ENCODE results near the gene ZNF326.

DNA sequence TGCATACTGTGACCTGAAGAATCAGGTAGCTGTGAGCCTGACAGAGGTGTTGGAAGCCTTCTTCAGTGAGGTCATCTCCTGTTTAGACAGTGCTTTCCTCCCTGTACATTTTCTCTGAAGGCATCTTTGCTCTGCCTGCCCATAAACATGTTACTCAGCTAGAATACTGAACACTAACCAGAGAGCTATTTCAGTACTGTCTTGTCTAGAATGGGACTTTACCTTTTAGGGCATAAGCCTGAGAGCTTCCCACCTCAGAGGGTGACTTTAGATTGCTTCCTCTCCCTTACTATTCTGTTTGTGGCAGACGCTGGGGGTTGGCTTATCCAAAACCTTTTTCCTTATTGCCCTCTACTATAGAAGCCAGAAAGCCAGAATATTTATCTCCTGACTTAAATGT is 23.3 kb upstream of the ZNF326 start:
- TF ChIP-seq, protein P1, sequence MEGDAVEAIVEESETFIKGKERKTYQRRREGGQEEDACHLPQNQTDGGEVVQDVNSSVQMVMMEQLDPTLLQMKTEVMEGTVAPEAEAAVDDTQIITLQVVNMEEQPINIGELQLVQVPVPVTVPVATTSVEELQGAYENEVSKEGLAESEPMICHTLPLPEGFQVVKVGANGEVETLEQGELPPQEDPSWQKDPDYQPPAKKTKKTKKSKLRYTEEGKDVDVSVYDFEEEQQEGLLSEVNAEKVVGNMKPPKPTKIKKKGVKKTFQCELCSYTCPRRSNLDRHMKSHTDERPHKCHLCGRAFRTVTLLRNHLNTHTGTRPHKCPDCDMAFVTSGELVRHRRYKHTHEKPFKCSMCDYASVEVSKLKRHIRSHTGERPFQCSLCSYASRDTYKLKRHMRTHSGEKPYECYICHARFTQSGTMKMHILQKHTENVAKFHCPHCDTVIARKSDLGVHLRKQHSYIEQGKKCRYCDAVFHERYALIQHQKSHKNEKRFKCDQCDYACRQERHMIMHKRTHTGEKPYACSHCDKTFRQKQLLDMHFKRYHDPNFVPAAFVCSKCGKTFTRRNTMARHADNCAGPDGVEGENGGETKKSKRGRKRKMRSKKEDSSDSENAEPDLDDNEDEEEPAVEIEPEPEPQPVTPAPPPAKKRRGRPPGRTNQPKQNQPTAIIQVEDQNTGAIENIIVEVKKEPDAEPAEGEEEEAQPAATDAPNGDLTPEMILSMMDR (IDR thresholded peaks at IDR 0.05; ENCODE audit: low read length): no peak
- TF ChIP-seq EZH2 (IDR thresholded peaks at IDR 0.05; ENCODE audit: borderline replicate concordance, low read length): no peak

All from OCI-LY1 (cell line).